Endothelial cell of umbilical vein (primary cell): ENCODE results near the gene ANXA2R. TPM values are rescaled to one million over a fixed set of nuclear protein-coding genes. Genes with fewer than 3 reads are reported as not detected.

ENCODE experiments used
- BruUV-seq: library from RNA; stranded (reverse); fragments of 400-500 nt; replicated peaks from 2 replicates; lab custom pipeline; 2021; lab: Mats Ljungman, UMichigan
- CTCF ChIA-PET: fragments of 300-600, 350-600 bp; sonication (Branson Sonifier 250); formaldehyde crosslinking; loops from one replicate; lab custom pipeline; 2021; ENCODE audit warnings: antibody characterized with exemption, inconsistent platforms; lab: Charles Lee
- POLR2A ChIA-PET: fragments of 300-600, 350-600 bp; sonication (Branson Sonifier 250); formaldehyde crosslinking; loops from one replicate; lab custom pipeline; 2021; ENCODE audit warnings: antibody characterized with exemption, inconsistent platforms; lab: Charles Lee
- DNase-seq: peaks from one replicate; pipeline ENCODE4 v3.0.0-alpha.2; 2011; ENCODE audit warnings: low read depth, low spot score
- FAIRE-seq: peaks from 2 replicates; lab custom pipeline; 2011; peaks lifted over from hg19 to GRCh38; lab: Jason Lieb, UNC
- H2AFZ ChIP-seq: 2 replicates; pipeline ENCODE4 v1.6.0; 2012; ENCODE audit warnings: low read depth, low read length, control low read depth, inconsistent platforms
- H3K27ac ChIP-seq: 2 replicates; pipeline ENCODE4 v1.5.1; 2011; ENCODE audit warnings: low read depth, mild to moderate bottlenecking, control low read depth, low read length, moderate library complexity; ENCODE audit not compliant: insufficient read depth
- H3K27me3 ChIP-seq, 2 experiments: 2 replicates each; pipeline versions ENCODE4 v1.6.0 to v1.6.1; 2011; ENCODE audit warnings: low read length in 2 of 2, mixed read lengths in 1 of 2; ENCODE audit not compliant: control insufficient read depth in 2 of 2, insufficient read depth in 2 of 2
- H3K36me3 ChIP-seq, 2 experiments: 2 replicates in 1 of 2; 3 replicates in 1 of 2; pipeline ENCODE4 v1.5.1; 2011; ENCODE audit warnings: low read length in 2 of 2, mild to moderate bottlenecking in 1 of 2, moderate library complexity in 1 of 2; ENCODE audit not compliant: control insufficient read depth in 2 of 2, insufficient read depth in 2 of 2; ENCODE audit errors: extremely low read depth in 1 of 2
- H3K4me1 ChIP-seq: 3 replicates; pipeline ENCODE4 v1.5.1; 2011; ENCODE audit warnings: mild to moderate bottlenecking, low read length; ENCODE audit not compliant: control insufficient read depth, insufficient read depth; ENCODE audit errors: extremely low read depth
- H3K4me2 ChIP-seq: 2 replicates; pipeline ENCODE4 v1.6.1; 2011; ENCODE audit warnings: low read length, control low read depth, mixed read lengths; ENCODE audit not compliant: insufficient read depth
- H3K4me3 ChIP-seq, 3 experiments: fragments of 200-600 bp in 1 of 3; sonication (generic), shearing (Covaris generic) in 1 of 3; replicated peaks in 1 of 3; 2 replicates each; pipeline ENCODE4 v1.5.1; 2011 to 2016; ENCODE audit warnings: control low read depth in 3 of 3, low read length in 3 of 3, mild to moderate bottlenecking in 2 of 3, inconsistent platforms in 1 of 3, low read depth in 1 of 3, moderate library complexity in 1 of 3; ENCODE audit not compliant: insufficient read depth in 1 of 3
- H3K79me2 ChIP-seq: 2 replicates; pipeline ENCODE4 v1.6.0; 2012; ENCODE audit warnings: low read length, inconsistent platforms; ENCODE audit not compliant: control insufficient read depth, insufficient read depth
- H3K9ac ChIP-seq: replicated peaks from 2 replicates; pipeline ENCODE3; 2011; ENCODE audit warnings: low read length, control low read depth; ENCODE audit not compliant: insufficient read depth; ENCODE audit errors: extremely low read depth
- H3K9me1 ChIP-seq: replicated peaks from 3 replicates; pipeline ENCODE4 v1.6.0; 2011; ENCODE audit warnings: mild to moderate bottlenecking, low read length; ENCODE audit not compliant: control insufficient read depth, insufficient read depth; ENCODE audit errors: extremely low read depth
- H3K9me3 ChIP-seq: replicated peaks from 2 replicates; pipeline ENCODE4 v1.5.1; 2012; ENCODE audit warnings: low read length, inconsistent platforms; ENCODE audit not compliant: control insufficient read depth, insufficient read depth
- H4K20me1 ChIP-seq: replicated peaks from 2 replicates; pipeline ENCODE3; 2011; ENCODE audit warnings: mild to moderate bottlenecking, low read length; ENCODE audit not compliant: control insufficient read depth, insufficient read depth; ENCODE audit errors: extremely low read depth
- EZH2 ChIP-seq: IDR thresholded peaks from 2 replicates; pipeline ENCODE4 v1.6.1; 2012; ENCODE audit warnings: borderline replicate concordance, low read depth, mild to moderate bottlenecking, moderate library complexity, low read length, inconsistent platforms; ENCODE audit not compliant: severe bottlenecking
- FOS ChIP-seq: IDR thresholded peaks from 2 replicates; pipeline ENCODE4 v1.6.1; 2011; ENCODE audit warnings: mild to moderate bottlenecking, low read length, moderate library complexity, borderline replicate concordance; ENCODE audit not compliant: insufficient read depth
- GATA2 ChIP-seq: IDR thresholded peaks from 2 replicates; pipeline ENCODE4 v1.7.0; 2011; ENCODE audit warnings: low read depth, mild to moderate bottlenecking, moderate library complexity, mixed read lengths, low read length; ENCODE audit not compliant: insufficient read length, insufficient read depth
- JUN ChIP-seq: IDR thresholded peaks from 2 replicates; pipeline ENCODE4 v1.6.1; 2011; ENCODE audit warnings: borderline replicate concordance, low read depth; ENCODE audit not compliant: insufficient read length, insufficient read depth
- MYC ChIP-seq: IDR thresholded peaks from one replicate; pipeline ENCODE4 v1.6.1; 2011; ENCODE audit warnings: mild to moderate bottlenecking, low read depth, low read length
- POLR2A ChIP-seq: IDR thresholded peaks from 2 replicates; pipeline ENCODE4 v1.6.1; 2012; ENCODE audit warnings: low read depth, mild to moderate bottlenecking, control low read depth, low read length
- POLR2AphosphoS5 ChIP-seq: IDR thresholded peaks from 2 replicates; pipeline ENCODE4 v1.6.1; 2012; ENCODE audit warnings: low read depth, mild to moderate bottlenecking, control low read depth, low read length, moderate library complexity; ENCODE audit not compliant: insufficient read depth
- dilution Hi-C: fragments of 300-500 bp; cut with MboI; formaldehyde crosslinking; loops from one replicate; pipeline ENCODE4 v1.15.0; 2019; ENCODE audit warnings: low sequenced_read_pairs; ENCODE audit not compliant: extremely low pct_ligation_motif_present
- intact Hi-C: fragments of 100-400 bp; cut with micrococcal nuclease; formaldehyde crosslinking; loops from one replicate; pipeline ENCODE4 v1.10.0; 2022
- polyA plus RNA-seq, 4 experiments: library from polyadenylated mRNA; depleted of rRNA in 3 of 4; stranded (reverse) in 3 of 4; unstranded in 1 of 4; fragments of >200 nt; gene quantifications; 2 replicates each; pipeline versions ENCODE4 v1.2.1 to v1.2.3, GENCODE V29; 2011 to 2012; ENCODE audit warnings: missing spikeins in 1 of 4
- total RNA-seq: library from RNA; stranded (reverse); gene quantifications from 2 replicates; pipeline ENCODE4 v1.2.3, GENCODE V29; 2021
- TF ChIP-seq, protein P1 (sequence below), 2 donors: IDR thresholded peaks; 1 replicate in 1 of 2; 2 replicates in 1 of 2; pipeline ENCODE4 v1.5.1; 2011; ENCODE audit warnings: low read length in 2 of 2, mild to moderate bottlenecking in 2 of 2, moderate library complexity in 2 of 2, control low read depth in 1 of 2, inconsistent platforms in 1 of 2, low read depth in 1 of 2; ENCODE audit not compliant: insufficient read depth in 1 of 2; ENCODE audit errors: extremely low read depth in 1 of 2
- TF ChIP-seq, protein P2 (sequence below): IDR thresholded peaks from 2 replicates; pipeline ENCODE4 v1.6.1; 2011; ENCODE audit not compliant: insufficient read depth, insufficient read length

ANXA2R gene
- total and polyA plus RNA-seq, 2 donors (not counting 3 experiments of a cell fraction or from before 2014, with no cell fraction given) = 6.6 to 10.4 TPM

DNA sequence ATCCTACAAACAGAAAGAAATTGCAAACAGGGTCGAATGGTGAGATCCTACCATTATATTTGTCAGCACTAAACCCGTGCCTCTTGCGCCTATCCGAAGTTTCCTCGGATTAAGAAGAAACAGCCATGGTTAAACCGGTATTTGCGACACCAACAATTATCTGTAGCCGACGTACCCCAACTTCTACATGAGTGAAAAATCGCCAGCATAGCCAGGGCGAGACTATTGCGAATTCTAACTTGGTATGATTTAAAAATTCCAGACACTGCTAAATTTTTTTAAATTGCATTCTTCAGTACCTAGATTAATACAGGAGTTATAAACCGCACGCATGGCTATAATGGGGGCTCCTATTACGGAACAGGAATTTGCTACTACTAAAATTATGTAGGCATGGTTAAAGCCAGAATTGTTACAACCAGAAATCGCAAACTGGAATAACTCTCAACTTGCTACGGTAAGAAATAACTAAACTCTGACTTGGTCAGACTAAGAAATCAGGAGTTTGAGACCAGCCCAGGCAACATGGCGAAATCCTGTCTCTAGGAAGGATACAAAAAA, 25.3 kb upstream of the ANXA2R start:
- dilution Hi-C loops = no loop called here
- Histone ChIP-seq H3K4me2 (peak overlapping the region; percentile 97), H3K79me2 (peaks cover 44% of the 10 kb centered on the region), H3K27ac (peak overlapping the region; percentile 86), H3K9ac (peak overlapping the region; percentile 94), H2AFZ (peak overlapping the region; percentile 20), H3K4me3 (peak overlapping the region; percentile 24 to 76 (median 76)), H3K4me1 (peaks cover 24% of the 10 kb centered on the region), H3K27me3 (no peaks in the 10 kb centered on the region), H3K9me1 (no peaks in the 10 kb centered on the region), H4K20me1 (no peaks in the 10 kb centered on the region), H3K9me3 (no peaks in the 10 kb centered on the region), H3K36me3 (peaks cover 0 to under 1% of the 10 kb centered on the region in 2 experiments)
- DNase-seq (peak; percentile 66), FAIRE-seq (no peak)
- ChIA-PET CTCF (interaction anchor here (0.5 to 3.3 kb wide), 23 partner anchors 12 to 157 kb away, joined by 3 to 63 read pairs (median 5); no protein-coding TSS in a partner anchor), POLR2A (interaction anchor here (0.5 to 1.5 kb wide), 4 partner anchors 56 to 1141 kb away, joined by 3 to 4 read pairs (median 3); partner anchors contain the start of genes FBXO4 and ZNF131)
- TF ChIP-seq MYC = no peak
- no peak for TF ChIP-seq FOS
- TF ChIP-seq, protein P1, sequence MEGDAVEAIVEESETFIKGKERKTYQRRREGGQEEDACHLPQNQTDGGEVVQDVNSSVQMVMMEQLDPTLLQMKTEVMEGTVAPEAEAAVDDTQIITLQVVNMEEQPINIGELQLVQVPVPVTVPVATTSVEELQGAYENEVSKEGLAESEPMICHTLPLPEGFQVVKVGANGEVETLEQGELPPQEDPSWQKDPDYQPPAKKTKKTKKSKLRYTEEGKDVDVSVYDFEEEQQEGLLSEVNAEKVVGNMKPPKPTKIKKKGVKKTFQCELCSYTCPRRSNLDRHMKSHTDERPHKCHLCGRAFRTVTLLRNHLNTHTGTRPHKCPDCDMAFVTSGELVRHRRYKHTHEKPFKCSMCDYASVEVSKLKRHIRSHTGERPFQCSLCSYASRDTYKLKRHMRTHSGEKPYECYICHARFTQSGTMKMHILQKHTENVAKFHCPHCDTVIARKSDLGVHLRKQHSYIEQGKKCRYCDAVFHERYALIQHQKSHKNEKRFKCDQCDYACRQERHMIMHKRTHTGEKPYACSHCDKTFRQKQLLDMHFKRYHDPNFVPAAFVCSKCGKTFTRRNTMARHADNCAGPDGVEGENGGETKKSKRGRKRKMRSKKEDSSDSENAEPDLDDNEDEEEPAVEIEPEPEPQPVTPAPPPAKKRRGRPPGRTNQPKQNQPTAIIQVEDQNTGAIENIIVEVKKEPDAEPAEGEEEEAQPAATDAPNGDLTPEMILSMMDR (IDR thresholded peaks at IDR 0.05; ENCODE audit: extremely low read depth in 1 of 2, insufficient read depth in 1 of 2, low read depth in 1 of 2, low read length in 2 of 2) = no peak
- no peak for TF ChIP-seq EZH2
- TF ChIP-seq POLR2AphosphoS5 = no peak
- no peak for TF ChIP-seq POLR2A
- no peak for TF ChIP-seq JUN
- no peak for TF ChIP-seq GATA2
- TF ChIP-seq, protein P2, sequence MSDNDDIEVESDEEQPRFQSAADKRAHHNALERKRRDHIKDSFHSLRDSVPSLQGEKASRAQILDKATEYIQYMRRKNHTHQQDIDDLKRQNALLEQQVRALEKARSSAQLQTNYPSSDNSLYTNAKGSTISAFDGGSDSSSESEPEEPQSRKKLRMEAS = no peak
- intact Hi-C loops = loop anchor here (1.0 to 5.0 kb wide), 7 partner anchors 24 to 417 kb away; partner anchors contain the start of genes HMGCS1, TMEM267 and ZNF131
- BruUV-seq = TSS peak; percentile 35
